ENCODE results near the gene NADK. TPM values are rescaled to one million over a fixed set of nuclear protein-coding genes. Genes with fewer than 3 reads are reported as not detected.

NADK gene, protein sequence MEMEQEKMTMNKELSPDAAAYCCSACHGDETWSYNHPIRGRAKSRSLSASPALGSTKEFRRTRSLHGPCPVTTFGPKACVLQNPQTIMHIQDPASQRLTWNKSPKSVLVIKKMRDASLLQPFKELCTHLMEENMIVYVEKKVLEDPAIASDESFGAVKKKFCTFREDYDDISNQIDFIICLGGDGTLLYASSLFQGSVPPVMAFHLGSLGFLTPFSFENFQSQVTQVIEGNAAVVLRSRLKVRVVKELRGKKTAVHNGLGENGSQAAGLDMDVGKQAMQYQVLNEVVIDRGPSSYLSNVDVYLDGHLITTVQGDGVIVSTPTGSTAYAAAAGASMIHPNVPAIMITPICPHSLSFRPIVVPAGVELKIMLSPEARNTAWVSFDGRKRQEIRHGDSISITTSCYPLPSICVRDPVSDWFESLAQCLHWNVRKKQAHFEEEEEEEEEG
- total RNA-seq = 104 TPM

DNA sequence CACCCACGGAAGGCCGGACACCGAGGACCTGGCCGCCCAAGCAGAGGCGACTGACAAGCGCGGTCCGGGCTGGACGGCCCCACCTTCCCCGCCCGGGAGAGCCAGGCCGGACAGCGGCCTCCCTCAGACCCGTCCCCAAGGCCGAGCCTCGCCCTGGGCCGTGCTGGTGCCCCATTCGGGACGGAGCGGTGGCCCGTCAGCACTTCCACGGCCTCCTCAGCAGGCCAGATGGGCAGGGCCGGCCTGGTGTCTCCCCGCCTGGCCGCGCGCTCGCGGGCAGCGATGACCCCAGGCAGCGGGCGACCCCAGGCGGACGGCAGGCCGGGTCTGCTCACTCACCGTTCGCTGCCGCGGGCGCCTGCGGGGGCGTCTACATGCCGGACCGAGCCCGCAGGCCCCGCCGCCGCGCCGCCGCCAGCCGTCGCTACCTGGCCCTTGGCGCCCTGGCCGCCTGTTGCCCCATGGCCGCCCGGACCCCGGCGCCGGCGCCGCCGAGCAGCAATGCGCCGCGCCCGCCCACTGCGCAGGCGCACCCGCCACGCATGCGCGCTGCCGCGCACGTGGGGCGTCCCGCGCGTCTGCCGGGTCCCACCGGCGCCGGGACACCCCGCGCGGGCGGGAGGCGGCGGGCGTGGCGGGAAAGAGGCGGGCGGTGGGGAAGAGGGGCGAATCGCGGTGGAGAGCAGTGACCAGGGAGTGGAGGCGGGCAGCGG lies at the start of gene NADK:
Gene NADK (minus strand): TSS at position 521 of the 713 bp plus-strand sequence. CDS start 13,064 bp downstream, outside the sequence.
- Histone ChIP-seq H3K27me3 (no peaks in the 10 kb centered on the region), H3K4me1 (peaks cover 13 to 51% of the 10 kb centered on the region in 2 donors), H3K27ac (peak within 1 kb of the TSS; percentile 92 to 95), H3K36me3 (no peaks in the 10 kb centered on the region), H3K9me3 (no peaks in the 10 kb centered on the region), H3K4me3 (peak within 1 kb of the TSS; percentile 89 to 91)
- DNase-seq (ENCODE audit: low spot score in 2 of 2) = peak in 1 of 2 donors; percentile 77
- TF ChIP-seq, protein P1, sequence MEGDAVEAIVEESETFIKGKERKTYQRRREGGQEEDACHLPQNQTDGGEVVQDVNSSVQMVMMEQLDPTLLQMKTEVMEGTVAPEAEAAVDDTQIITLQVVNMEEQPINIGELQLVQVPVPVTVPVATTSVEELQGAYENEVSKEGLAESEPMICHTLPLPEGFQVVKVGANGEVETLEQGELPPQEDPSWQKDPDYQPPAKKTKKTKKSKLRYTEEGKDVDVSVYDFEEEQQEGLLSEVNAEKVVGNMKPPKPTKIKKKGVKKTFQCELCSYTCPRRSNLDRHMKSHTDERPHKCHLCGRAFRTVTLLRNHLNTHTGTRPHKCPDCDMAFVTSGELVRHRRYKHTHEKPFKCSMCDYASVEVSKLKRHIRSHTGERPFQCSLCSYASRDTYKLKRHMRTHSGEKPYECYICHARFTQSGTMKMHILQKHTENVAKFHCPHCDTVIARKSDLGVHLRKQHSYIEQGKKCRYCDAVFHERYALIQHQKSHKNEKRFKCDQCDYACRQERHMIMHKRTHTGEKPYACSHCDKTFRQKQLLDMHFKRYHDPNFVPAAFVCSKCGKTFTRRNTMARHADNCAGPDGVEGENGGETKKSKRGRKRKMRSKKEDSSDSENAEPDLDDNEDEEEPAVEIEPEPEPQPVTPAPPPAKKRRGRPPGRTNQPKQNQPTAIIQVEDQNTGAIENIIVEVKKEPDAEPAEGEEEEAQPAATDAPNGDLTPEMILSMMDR (IDR thresholded peaks at IDR 0.05) = peak in 1 of 3 experiments; percentile 32
- intact Hi-C loops (cut with DNase I) = loop anchor here (1.0 to 2.0 kb wide), 3 partner anchors 29 to 128 kb away; partner anchors contain the start of gene GNB1

DNA sequence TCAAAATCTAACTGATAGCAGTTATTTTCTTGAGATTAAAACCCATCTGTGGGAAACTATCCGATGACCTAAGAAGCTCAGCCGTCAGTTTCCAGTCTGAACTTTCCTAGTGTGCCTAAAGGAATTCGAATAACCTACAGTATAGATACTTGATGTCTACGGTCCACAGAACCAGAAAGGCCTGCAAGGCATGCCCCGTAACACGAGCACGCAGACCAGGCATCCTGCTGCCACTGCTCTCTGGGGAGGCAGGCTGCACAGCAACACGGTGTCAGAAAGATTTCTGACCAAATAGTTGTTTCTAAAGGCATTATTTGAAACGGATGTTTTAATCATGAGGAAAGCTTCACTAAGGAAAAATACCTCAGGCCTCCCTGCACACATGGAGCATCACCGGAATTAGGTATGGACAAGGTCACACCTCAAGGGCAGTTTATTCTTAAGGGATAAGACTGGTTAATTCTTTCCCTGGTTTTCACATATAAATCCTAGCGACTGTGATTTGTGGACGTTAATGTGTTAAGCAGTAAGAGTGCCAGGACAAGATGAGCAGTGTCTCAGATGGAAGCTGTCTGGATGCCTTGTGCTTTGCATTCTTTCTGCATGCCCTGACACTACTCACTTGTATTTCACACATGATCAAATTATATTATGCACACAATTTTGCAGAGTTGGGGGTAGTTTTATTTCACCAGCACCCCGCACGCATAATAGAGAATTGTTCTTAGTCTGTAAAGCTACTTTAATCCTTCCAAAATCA lies 49.0 kb upstream of the NADK start:
- Histone ChIP-seq H3K9me3 (no peaks in the 10 kb centered on the region), H3K36me3 (peaks cover 0 to 24% of the 10 kb centered on the region in 2 donors), H3K27ac (no peak overlapping the region), H3K4me1 (no peaks in the 10 kb centered on the region), H3K27me3 (no peaks in the 10 kb centered on the region), H3K4me3 (no peak overlapping the region)
- intact Hi-C loops (cut with DNase I) = no loop called here
- TF ChIP-seq, protein P1 (IDR thresholded peaks at IDR 0.05) = no peak
- DNase-seq (ENCODE audit: low spot score in 2 of 2) = no peak

DNA sequence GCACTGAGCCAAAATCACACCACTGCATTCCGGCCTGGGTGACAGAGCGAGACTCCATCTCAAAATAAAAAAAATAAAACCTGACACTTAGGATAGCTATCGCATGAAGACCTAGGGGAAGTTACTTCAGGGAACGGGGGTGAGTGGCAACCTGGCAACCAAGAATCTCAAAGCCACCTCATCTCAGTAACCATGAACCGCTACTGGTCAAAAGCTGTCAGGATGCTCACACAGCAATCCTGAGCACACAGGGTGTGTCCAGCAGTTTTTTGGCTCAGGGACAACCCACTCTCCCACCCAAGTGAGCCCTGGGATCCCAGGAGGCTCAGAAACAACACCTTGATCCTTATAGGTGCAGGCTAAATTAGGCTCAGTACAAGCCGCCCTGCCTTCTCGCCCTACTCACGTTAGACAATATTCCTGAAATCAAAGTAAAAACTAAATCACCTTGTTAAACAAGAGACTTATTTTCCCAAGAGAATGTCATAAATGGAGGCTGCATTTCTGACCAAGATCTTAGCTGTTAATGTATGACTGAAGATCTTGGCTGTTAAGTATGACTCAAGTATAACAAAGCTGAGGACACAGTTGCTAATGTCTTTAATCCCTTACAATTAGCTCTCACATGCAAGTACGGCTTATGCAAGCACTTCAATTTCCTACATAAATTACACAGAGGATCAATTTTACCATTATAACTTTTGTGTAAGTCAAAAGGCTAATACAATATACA lies 48.3 kb upstream of the NADK start:
- intact Hi-C loops (cut with DNase I) = no loop called here
- H3K27ac ChIP-seq = no peak overlapping the region
- TF ChIP-seq, protein P1 (IDR thresholded peaks at IDR 0.05) = no peak

DNA sequence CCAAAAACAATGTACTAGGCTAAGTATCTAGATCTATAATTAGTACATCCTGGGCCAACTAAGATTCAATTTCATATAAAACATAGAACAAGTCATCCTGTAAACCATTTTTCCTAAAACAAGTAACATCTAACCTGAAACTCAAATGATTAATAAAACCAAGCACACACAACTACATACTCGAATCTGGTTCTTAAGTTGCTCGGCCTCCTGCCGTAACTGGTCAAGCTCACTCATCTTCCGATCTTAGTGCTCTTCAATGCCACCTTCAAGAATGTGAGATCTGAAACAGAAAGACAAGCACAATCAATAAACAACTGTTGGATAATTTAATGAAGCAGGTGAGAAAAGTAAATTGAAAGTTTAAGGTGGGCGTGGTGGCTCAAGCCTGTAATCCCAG lies 46.9 kb upstream of the NADK start:
- TF ChIP-seq, protein P1 (IDR thresholded peaks at IDR 0.05) = no peak
- Histone ChIP-seq H3K9me3 (no peaks in the 10 kb centered on the region), H3K4me3 (no peak overlapping the region), H3K4me1 (peaks cover 0 to 3% of the 10 kb centered on the region in 2 donors), H3K27me3 (no peaks in the 10 kb centered on the region), H3K36me3 (peaks cover 8 to 24% of the 10 kb centered on the region in 2 donors), H3K27ac (no peak overlapping the region)
- DNase-seq (ENCODE audit: low spot score in 2 of 2) = no peak
- intact Hi-C loops (cut with DNase I) = no loop called here

More for the DNA sequence above, 48.3 kb upstream of the NADK start:
- H3K4me1 ChIP-seq = no peaks in the 10 kb centered on the region
- no peak for DNase-seq (ENCODE audit: low spot score in 2 of 2)
- peaks cover 5 to 24% of the 10 kb centered on the region in 2 donors for H3K36me3 ChIP-seq
- H3K27me3 ChIP-seq = no peaks in the 10 kb centered on the region
- H3K9me3 ChIP-seq = no peaks in the 10 kb centered on the region
- no peak overlapping the region for H3K4me3 ChIP-seq

DNA sequence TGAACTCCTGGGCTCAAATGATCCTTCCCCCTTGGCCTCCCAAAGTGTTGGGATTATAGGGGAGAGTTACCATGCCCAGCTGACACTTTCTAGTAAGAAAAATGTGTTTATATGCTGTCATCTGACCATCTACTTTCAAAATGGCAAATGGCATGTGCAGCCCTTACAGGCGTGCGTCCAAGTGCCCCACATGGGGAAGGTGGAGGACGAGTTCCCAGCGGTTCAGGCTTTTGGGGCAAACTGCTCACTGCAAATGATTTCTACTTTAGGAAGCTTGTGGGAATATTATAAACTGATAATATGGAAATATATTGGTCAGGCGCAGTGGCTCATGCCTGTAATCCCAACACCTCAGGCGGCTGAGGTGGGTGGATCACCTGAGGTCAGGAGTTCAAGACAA lies 41.5 kb upstream of the NADK start:
- DNase-seq (ENCODE audit: low spot score in 2 of 2) = no peak
- Histone ChIP-seq H3K4me3 (no peak overlapping the region), H3K4me1 (peaks cover 0 to 3% of the 10 kb centered on the region in 2 donors), H3K27me3 (no peaks in the 10 kb centered on the region), H3K27ac (no peak overlapping the region), H3K9me3 (no peaks in the 10 kb centered on the region), H3K36me3 (peaks cover 29% of the 10 kb centered on the region in 2 donors)
- intact Hi-C loops (cut with DNase I) = no loop called here
- TF ChIP-seq, protein P1 (IDR thresholded peaks at IDR 0.05) = no peak
